Erythroblast (primary cell): ENCODE data around the gene SH2D4B.

Experiments
- GATA1 ChIP-seq: IDR thresholded peaks from 2 replicates; pipeline ENCODE4 v1.6.1; 2011; ENCODE audit warnings: low read depth, mild to moderate bottlenecking, control low read depth, low read length, moderate library complexity
- POLR2A ChIP-seq: IDR thresholded peaks from 2 replicates; pipeline ENCODE4 v1.6.1; 2011; ENCODE audit warnings: mild to moderate bottlenecking, low read length

DNA sequence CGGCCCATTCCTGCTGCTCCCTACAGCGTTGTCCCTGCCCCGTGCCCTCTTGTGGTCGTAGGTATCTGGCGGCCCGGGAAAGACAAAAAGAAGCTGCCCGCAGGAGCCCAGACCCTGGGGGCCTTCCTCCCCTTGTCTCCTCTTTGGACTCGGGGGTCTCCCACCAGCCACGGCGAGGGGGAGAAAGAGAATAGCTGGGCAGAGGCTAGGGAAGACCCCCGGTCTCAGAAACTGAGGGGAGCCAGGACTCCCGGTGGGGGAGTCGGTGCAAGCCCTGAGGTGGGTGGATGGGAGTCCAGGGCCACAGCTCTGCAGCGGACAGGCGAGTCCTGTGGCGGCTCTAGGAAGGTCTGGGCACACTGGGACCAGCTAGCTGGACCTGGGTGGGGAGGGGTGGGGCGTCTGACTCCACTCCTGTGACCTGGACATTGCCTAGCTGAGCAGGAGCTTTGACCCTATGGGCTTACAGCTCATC lies 1.3 kb upstream of the SH2D4B start:
- TF ChIP-seq POLR2A = peak; percentile 5
- no peak for TF ChIP-seq GATA1
